Stimulated activated CD8-positive, alpha-beta memory T cell treated with anti-CD3 and anti-CD28 coated beads, Interleukin-7, amount 100 ng/mL, for 24 hours (primary cell): Measurements from ENCODE around the gene CORIN.
"Not testable (repeated sequence)": the region's sequence is repeated elsewhere in the genome, so short reads cannot be mapped to it uniquely, and the experiment has no call there.

Source experiments
- DNase-seq: peaks from one replicate; pipeline ENCODE4 v3.0.0-alpha.2; 2020; ENCODE audit warnings: low read depth

Gene CORIN

DNA sequence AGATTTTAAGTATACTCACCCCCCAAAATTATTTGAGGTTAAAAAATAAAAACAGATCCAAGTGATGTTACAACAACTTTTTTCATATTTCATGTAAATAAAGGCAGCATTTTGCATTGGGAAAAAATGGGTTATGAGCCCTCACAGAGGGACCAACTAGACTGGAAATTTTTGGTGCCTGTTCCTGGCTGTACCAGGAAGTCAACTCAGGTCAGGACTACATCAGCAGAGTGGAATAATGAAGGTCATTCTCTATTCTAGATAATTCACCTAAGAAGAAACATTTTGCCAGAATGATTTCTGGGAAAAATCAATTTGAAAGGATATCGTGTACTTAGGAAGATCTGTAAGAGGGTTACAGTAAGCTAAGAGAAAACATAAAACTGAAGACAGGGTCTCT, 66.8 kb downstream of the CORIN start:
- DNase-seq = no peak

DNA sequence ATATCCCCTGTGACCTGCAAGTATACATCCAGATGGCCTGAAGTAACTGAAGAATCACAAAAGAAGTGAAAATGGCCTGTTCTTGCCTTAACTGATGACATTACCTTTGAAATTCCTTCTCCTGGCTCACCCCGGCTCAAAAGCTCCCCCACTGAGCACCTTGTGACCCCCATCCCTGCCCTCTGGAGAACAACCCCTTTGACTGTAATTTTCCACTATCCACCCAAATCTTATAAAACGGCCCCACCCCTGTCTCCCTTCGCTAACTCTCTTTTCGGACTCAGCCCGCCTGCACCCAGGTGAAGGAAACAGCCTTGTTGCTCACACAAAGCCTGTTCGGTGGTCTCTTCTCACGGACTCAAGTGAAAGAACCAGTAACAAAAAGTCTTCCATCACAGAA, 69.9 kb downstream of the CORIN start:
- not testable (repeated sequence) for DNase-seq

DNA sequence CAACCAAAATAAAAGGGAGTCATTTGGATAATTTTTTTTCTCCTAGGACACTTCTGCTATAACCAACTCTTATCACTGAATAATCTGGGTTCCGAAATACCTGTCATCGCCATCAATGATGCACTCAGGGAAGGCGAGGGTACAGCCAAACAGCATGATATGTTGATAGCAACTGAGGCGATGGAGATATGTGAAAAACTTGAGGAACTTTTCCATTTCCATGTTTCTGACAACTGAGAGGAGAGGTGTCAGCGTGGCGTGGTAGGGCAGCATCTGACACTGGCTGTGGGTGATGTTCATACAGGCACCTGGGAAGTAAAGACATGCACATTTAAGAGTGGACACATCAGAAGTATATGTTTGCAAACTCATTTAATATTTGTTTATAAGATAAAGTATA, 74.6 kb downstream of the CORIN start:
- no peak for DNase-seq

DNA sequence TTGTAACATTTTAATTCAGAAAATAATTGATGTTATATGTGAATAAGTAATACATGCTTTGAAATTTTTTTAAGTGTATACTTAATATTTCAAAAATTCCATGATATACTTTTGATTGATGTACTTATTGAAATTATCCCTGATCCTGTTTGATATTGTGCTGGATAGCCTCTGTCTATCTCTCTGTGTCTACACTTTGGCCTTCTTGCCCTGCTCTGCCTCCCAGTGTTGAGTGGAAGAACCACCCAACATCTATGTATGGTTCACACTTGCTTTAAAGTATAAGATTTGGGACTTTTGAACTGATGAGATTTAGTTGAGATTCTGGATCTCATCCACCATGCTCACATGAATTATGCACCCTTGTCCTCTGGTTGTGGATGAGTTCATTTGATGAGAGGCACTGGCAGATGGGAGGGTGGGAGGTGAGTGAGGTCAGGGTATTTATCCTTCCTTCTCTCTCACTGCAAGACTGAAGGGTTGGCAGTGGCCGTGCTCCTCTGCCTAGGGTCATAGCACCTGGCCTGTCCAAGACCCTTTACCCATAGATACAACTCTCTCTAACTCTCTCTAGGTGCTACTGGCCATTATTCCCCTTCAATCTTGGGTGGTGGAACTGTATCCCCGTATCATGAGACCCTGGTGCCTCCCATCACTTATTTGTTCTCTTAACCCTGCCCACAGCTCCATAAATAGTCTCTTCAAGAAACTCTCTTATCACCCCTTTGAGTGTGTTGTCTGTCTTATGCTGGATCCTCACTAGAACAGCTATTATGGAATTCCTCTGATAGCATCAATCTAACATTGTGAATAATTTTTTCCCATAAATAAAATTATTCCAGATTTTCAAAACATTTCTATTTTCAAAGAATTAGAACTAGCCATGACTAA, 75.2 kb downstream of the CORIN start:
- DNase-seq = no peak

DNA sequence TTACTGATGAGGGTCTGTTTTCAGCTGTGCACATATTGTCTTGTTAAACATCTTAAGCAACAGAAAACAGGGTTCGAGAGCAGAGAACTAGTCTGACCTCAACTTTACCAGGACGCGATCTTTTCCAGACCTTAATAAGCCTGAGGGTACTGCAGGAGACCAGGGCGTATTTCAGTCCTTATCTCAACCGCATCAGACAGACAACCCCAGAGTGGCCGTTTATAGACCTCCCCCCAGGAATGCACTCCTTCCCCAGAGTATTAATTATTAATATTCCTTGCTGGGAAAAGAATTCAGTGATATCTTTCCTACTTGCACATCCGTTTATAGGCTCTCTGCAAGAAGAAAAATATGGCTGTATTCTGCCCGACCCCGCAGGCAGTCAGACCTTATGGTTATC, 84.6 kb downstream of the CORIN start:
- not testable (repeated sequence) for DNase-seq

DNA sequence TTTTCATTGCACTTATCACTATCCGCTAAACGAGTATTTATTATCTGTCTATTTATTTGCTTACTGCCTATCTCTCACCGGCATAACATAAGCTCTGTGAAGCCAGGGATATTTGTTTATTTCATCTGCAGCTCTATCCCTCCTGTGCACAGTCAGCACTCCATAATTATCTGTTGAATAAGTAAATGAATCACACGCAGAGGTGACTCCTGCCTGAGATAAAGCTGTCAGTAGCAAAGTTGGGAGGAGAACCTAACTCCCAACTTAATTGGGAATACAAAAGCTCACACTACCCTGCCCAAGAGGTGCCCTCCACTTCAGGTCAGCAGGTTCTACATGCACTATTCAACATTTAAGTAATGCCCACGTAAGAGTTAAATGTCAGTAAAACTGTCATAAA, 85.7 kb downstream of the CORIN start:
- no peak for DNase-seq

DNA sequence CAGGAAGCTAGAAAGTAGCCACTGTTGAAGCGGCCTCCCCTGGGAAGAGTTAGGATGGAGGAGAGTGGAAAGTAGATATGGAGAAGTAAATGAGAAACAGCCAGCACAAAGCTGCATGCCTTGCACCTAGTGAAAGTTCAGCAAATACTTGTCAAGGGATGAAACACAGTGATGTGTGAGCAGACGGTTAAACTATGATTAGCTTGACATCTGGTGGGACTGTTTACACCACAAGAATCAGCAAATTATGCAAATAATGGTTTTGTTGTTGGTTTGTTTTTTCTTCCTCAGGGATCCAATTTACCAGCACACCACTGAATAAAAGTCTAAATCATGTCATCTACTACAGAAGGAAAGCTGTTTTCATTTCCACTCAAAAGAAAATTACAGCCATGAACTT, 87.1 kb downstream of the CORIN start:
- no peak for DNase-seq

DNA sequence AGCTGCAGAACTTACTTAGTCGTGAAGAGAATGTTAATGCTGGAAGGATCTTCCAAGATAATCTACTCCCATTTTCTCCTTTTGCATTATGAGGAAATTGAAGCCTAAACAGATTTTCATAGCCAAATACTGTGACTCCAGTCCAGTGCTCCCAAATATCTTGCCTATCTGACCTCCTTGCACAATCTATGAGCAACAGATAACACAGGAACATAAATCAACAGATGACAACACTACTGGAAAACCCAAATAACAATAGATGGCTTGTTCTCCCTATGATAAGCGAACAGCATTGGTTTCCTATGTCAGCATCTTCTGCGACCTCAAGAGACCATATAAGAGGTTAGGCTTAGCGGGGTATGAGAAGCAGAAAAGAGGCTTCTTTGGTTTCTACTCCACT, 88.0 kb downstream of the CORIN start:
- DNase-seq = no peak

DNA sequence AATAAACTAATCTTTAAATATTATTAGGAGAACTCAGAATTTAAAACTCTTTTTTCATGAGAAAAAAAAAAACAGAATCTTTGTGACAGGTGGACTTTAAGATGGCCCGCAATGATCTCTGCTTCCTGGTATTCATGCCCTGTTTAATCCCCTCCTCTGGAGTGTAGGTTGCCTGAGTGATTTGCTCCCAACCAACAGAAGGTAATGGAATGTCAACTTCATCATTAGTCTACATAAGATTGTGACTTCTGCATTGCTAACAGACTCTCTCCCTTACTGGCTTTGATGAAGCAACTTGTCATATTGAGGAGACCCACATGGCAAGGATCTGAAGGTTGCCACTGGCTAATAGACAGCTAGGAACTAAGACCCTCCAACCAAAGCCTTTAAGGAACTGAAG, 88.8 kb downstream of the CORIN start:
- no peak for DNase-seq

DNA sequence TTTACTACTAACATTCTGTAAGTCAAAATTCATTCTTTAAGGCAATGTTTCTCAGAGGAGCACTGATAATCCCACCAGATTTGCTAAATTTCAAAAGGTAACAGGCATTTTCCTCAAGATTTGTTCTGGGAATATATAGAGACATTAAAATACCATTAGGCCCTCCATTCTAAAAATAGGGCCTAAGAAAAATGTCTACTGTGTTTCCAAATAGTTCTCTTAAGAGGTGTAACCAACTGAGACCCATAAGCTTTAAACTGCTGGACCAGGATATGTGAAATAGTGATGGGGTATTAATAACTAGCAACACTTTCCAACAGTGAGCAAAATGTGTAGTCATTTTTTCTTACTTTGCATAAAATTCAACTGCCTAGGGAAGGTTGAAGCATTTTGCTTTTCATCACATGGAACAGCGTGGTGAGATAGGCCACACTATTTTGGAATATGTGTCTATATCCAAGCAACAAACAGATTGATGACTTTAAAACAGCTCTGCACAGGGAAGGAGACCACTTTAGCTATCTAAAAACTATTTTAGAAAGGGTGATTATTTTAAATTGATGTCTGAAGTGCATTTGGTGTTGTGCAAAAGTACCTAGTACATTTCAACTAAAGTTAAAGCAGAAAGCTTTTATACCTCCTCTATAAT, 89.9 kb downstream of the CORIN start:
- no peak for DNase-seq

DNA sequence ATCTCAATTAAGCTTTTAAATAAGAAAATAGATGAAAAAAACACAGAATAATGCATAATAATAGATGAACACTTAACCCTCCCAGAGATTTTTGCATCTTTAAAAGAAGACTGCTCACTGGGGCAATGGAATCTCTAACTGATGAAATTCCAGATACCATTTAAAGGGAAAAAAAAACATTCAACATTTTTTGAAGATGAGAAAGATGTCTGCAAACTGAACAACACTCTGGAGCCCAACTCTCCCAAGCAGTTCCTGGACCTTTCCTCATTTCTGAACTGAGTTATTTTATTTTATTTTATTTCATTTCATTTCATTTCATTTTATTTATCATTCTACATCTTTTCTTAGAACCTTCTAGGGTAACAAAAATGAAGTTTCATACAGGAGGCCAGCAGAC, 90.7 kb downstream of the CORIN start:
- no peak for DNase-seq

DNA sequence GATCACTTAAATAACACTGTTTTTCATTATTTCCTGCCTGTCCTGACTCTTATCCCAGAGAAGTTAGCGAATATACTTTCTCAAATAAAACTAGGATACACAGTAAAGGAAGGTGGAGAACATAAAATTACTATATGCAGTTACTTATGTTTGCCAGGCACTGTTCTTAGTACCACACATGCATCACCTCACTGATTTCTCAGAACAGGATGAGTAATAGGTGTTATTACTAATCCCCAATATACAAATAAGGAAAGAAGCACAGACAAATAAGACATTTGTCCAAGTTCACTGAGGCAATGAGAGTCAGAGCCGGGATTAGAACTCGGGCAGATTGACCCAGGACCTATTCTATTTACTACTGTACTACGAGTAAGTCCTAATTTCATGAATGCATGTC, 91.7 kb downstream of the CORIN start:
- DNase-seq = no peak

DNA sequence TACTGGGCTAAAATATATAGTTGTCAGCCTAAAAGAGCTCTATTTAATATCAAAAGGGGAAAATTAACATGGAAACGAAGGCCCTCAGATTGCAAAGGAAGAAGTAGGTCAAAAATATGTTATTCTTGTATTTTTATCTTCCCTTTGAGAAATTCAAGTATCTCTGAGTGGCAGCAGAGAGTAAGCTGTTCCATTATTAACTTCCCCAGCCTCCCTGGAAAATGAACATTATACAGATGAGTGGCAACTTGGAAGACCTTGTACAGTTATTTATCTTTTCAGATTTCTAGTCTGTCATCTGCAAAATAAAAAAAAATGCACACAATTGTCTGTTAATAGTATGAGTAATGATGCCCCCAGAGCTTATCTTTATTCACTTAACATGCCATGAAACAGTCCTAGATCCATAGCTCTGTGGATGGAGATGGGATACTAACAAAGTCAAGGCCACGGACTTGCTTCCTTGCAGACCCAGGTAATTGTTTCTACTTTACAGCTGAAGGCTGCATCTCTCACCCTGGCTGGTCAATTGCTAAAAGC, 93.0 kb downstream of the CORIN start:
- no peak for DNase-seq

DNA sequence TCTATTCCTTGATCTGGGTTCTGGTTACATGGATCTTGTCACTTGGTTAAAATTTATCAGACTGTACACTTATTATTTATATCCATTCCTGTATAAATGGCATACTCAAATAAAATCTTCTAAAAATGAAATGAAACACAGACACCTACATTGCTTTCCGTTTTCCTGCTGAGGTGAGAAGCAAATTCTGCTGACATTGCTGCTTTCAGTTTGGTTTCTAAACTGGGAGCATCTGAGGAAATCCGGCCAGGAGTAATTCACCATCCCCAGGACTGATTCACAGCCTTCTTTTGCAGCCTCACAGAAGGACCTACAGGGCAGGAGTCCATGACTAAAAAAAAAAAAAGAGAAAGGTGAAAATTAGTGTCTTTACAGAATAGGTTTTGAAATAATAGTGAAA, 93.6 kb downstream of the CORIN start:
- no peak for DNase-seq

DNA sequence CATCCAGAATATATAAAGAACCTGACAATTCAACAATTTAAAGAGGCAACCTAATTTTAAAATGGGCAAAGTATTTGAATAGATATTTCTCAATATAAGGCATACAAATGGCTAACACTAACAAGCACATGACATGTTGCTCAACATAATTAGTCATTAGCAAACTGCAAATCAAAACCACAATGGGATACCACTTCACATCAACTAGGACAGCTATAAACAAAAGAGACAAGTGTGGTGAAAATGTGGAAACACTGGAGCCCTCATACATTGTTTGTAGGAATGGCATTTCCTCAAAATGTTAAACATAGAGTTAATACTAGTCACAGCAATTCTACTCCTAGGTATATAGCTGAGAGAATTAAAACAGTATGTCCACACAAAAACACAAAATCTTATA, 96.7 kb downstream of the CORIN start:
- DNase-seq = no peak

DNA sequence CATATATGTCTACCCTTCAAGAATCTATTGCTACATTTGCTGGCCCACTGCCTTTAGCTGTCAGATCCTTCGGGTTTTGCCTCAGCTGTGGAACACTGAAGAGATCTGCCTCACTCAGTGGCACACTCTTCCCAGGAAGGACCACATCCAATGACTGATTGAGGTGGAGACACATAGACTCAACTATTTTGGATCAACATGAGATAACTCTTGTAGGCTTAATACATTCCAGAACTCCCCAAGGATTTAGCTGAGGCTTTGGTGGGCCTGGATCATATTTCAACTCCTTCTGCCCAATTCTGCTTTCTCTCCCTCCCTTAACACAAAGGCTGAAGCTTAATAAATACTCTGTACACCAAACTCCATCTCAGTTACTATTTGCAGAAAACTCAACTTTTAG, 100.5 kb downstream of the CORIN start:
- no peak for DNase-seq

DNA sequence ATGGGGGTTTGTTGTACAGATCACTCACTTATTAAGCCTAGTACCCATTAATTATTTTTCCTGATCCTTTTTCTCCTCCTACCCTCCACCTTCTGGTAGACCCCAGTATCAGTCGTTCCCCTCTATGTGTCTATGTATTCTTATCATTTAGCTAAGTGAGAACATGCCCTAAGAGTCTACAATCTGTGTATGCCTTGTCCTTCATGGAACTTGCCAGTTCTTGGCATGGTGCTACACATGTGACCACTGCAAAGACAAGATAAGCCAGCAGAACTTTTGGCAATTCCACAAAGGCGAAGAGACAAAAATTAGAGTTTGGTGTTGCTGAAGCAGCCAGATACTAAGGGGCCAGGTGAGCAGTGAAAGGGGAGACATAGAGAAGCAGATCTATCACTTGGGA, 101.3 kb downstream of the CORIN start:
- no peak for DNase-seq

DNA sequence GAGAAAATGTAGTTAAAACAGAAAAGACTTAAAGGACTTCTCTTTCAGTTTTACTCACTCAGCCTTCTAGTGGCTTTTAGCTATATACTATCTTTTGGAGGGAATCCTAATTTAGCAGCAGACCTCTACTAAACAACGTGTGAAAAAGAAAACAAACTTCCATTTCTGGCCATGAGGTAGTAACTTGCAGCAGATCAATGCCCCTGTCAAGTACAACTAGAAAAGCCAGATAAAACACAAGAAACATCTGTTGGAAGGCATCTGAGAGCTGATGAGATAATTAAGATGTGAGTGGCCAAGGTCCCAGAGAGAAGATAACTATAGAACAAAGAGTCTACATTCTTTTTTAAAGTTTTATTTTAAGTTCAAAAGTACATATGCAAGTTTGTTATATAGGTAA, 101.7 kb downstream of the CORIN start:
- no peak for DNase-seq

DNA sequence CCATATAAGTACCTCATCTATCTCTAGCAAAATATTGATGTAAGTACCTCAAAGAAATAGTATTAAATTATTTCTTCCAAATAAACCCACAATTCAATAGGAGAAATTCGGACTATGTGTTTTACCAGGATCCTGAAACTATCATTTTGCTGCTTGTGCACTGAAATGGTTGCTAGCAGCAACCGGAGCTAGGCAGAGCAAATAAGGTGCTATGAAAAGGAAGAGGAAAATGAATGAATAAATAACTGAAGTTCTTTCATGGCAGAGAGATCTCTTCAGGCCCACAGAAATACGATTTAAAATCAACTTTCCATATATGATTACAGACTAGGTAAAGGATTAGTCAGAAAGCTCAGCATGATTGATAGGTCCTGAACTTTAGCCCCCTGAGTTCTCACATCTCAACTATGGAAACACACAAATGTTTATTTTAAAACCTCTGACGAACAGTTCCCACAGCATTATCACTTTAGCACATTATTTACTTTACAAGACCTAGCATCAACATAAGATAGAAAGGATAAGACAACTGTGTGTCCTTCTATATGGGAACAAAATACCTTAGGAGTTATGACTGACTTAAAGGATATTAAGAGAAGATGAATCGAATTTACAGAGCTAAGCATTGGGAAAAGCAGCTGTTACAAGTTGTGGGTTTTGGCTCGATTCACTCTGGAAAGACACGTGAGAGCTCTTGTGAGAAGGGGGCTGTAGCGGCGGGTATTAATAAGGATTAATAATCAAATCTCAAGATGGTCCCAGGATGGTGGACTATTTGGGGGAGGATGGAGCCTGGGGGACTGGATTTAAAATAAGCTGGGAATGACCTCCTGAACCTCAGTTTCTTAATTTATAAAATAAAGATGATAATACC, 104.3 kb downstream of the CORIN start:
- DNase-seq = no peak

DNA sequence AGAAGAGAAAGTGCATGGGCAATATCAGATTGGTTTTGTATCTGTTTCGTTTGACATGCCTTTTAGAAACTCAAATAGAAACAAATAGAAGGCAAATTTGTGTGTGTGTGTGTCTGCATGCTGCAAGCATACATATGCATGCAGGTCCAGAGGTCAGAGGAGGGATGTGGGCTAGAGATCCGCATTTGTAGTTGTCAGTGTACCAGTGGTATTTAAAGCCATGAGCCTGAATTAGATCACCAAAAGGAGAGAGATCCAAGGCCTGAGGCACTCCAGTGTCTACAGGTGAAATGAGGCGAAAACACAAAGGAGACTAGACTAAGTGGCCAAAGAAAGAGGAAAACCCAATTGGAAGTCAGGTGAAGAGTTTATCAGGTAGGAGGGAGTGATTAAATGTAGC, 106.7 kb downstream of the CORIN start:
- DNase-seq = no peak

DNA sequence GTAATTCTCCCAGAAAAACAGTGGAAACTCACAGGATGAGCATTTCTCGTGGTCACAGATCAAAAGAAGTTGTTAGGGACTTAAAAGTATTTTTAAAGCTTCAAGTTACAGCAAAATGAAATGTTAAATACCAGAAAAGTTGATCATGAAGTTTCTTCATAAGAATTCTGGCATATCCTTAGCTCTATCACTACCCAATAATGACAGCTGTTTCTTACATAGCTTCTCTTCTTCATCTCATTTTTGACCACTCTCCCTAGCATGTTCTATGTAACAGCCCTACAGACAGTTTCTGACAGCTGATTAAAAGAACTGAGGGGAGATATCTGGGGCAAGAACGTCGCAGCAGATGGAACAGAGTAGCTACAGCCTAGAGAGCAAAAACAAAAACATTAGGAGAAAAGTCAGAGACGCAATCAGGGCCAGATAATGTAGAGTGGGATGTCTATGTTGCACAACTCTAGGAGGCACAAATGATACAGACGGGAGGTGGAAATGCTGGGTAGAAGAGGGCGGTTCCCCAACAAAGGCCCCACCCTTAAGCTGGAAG, 108.7 kb downstream of the CORIN start:
- no peak for DNase-seq

DNA sequence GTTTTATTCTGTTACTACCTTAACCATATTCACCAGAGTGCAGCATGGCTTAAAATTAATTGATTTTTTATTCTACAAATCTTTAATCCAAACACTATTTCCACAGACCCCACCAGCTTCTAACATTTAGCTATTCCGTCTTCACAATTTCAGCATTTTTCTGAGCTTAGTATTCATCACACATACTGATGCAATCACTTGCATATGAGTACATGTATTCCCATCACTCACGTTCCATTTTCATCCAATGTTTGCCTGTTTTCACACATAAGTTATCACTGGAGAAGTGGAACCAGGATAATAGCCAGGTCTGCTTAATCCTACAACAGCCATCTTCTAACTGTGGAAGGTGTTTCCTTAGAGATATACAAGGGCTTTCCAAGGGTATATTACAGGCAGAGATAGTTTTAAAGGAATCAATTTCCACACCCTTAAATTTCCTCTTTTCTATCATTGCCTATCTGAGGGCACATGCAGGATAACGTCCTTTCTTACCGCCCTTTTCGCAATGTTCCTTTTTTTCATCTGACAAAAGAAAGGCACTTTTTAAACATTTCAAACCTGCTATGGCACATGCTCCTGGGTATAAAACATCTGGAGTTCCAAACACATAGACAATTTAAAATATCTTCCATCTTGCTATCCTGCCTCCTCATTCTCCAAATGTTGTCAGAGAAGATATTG, 115.8 kb downstream of the CORIN start:
- no peak for DNase-seq
